ENCODE measurements around the gene MEG3. TPM values are rescaled to one million over a fixed set of nuclear protein-coding genes. Genes with fewer than 3 reads are reported as not detected.

MEG3 gene
- total and polyA plus RNA-seq, 2 of the 8 experiments (the other 6 are each of a cell fraction or from before 2014, with no cell fraction given): 0.17 to 1.1 TPM

GRCh38 chr14:100822013-100822412 is 3.9 kb upstream of the MEG3 start:
- Histone ChIP-seq H3K4ac (replicated peaks; ENCODE audit: insufficient read length, low read depth, low read length) (no peak overlapping the region), H3K23ac (ENCODE audit: insufficient read length) (no peak overlapping the region), H4K8ac (ENCODE audit: extremely low read depth, insufficient read depth, low read length) (no peak overlapping the region), H3K14ac (ENCODE audit: insufficient read length) (no peak overlapping the region), H2BK12ac (ENCODE audit: low read depth, low read length) (no peak overlapping the region), H3K18ac (ENCODE audit: extremely low read depth, low read length) (no peak overlapping the region), H3K4me3 (ENCODE audit: extremely low read depth in 1 of 4, insufficient read depth in 2 of 4, low read depth in 3 of 4, low read length in 4 of 4) (no peak overlapping the region), H3K9me3 (ENCODE audit: insufficient read depth in 2 of 2, low read depth in 1 of 2, low read length in 1 of 2) (peaks cover 4 to 15% of the 10 kb centered on the region in 2 experiments; a peak in 2 of 4 replicates), H2BK5ac (ENCODE audit: low read depth, low read length) (no peak overlapping the region), H2BK120ac (replicated peaks; ENCODE audit: low read depth, low read length) (no peak overlapping the region), H3K79me2 (ENCODE audit: control insufficient read depth in 1 of 2, insufficient read depth in 2 of 2, low read length in 2 of 2) (no peaks in the 10 kb centered on the region), H2AFZ (ENCODE audit: low read length) (no peak overlapping the region), H4K91ac (replicated peaks; ENCODE audit: insufficient read length, low read length) (no peak overlapping the region), H3K23me2 (ENCODE audit: low read depth, low read length) (no peaks in the 10 kb centered on the region), H3K4me2 (ENCODE audit: insufficient read depth in 1 of 2, low read depth in 2 of 2, low read length in 2 of 2) (no peak overlapping the region), H3K79me1 (ENCODE audit: low read depth, low read length) (no peaks in the 10 kb centered on the region), H2AK5ac (ENCODE audit: low read depth, low read length) (no peak overlapping the region), H4K5ac (ENCODE audit: insufficient read length, low read depth, low read length) (no peak overlapping the region), H3K27ac (ENCODE audit: low read depth, low read length) (no peak overlapping the region), H4K20me1 (replicated peaks in 1 of 2; ENCODE audit: control insufficient read depth in 1 of 2, insufficient read depth in 2 of 2, low read length in 2 of 2) (peaks cover 0 to 2% of the 10 kb centered on the region in 2 experiments), H3K4me1 (replicated peaks in 1 of 4; ENCODE audit: control insufficient read depth in 3 of 4, insufficient read depth in 4 of 4, low read length in 3 of 4) (peaks cover 0 to 6% (median 0%) of the 10 kb centered on the region in 4 experiments; a peak in 2 of 7 replicates), H3K36me3 (ENCODE audit: control insufficient read depth in 2 of 4, insufficient read depth in 4 of 4, low read length in 3 of 4) (no peaks in the 10 kb centered on the region), H2BK20ac (ENCODE audit: low read length) (no peak overlapping the region), H2BK15ac (ENCODE audit: low read length) (no peak overlapping the region), H3K56ac (replicated peaks; ENCODE audit: insufficient read length, low read depth, low read length) (no peak overlapping the region), H3K9ac (replicated peaks in 1 of 4; ENCODE audit: extremely low read depth in 1 of 4, low read depth in 3 of 4, low read length in 3 of 4) (no peak overlapping the region), H3K27me3 (replicated peaks in 1 of 4; ENCODE audit: control insufficient read depth in 3 of 4, extremely low read depth in 1 of 4, insufficient read depth in 3 of 4, low read length in 3 of 4) (no peaks in the 10 kb centered on the region)
- ChIA-PET POLR2A (ENCODE audit: partially characterized antibody) (no interaction called here), CTCF (ENCODE audit: partially characterized antibody) (interaction anchor here (0.6 to 0.7 kb wide), 3 partner anchors 35 to 81 kb away, joined by 3 read pairs; no protein-coding TSS in a partner anchor)
- DNase-seq (ENCODE audit: low read depth in 1 of 2, low spot score in 2 of 2): no peak
- no peak for FAIRE-seq
- TF ChIP-seq BRCA1 (IDR thresholded peaks at IDR 0.05; ENCODE audit: low read depth, low read length) (no peak), MAX (IDR thresholded peaks at IDR 0.05) (no peak), CTBP2 (IDR thresholded peaks at IDR 0.05; ENCODE audit: borderline replicate concordance, insufficient read depth, insufficient read length, low read length) (no peak), RAD21 (IDR thresholded peaks at IDR 0.05 in 1 of 2, conservative IDR thresholded peaks at IDR 0.05 in 1 of 2; ENCODE audit: low read depth in 2 of 2, low read length in 2 of 2) (no peak), ATF2 (IDR thresholded peaks at IDR 0.05; ENCODE audit: low read length) (no peak), RXRA (IDR thresholded peaks at IDR 0.05; ENCODE audit: insufficient read depth, low read depth, low read length) (no peak), PHF8 (conservative IDR thresholded peaks at IDR 0.05; ENCODE audit: low read depth, low read length) (no peak), CHD2 (IDR thresholded peaks at IDR 0.05; ENCODE audit: low read length) (no peak), RFX5 (IDR thresholded peaks at IDR 0.05; ENCODE audit: borderline replicate concordance, low read depth, low read length) (no peak)
- WGBS, 2 experiments (ENCODE audit: extremely low coverage in 1 of 2, insufficient coverage in 1 of 2, insufficient read length in 1 of 2, insufficient replicate concordance in 2 of 2, low coverage in 1 of 2, low lambda C conversion rate in 2 of 2, missing lambda C conversion rate in 1 of 2): 92% methylated on average over 7 of the region's 7 CpGs; no CpG with 5 or more reads in 1 of the 2 experiments

All from H1 (cell line).